ENCODE measurements around the gene PI4K2A.
"Not testable (repeated sequence)": the region's sequence is repeated elsewhere in the genome, so short reads cannot be mapped to it uniquely, and the experiment has no call there.

The PI4K2A gene

GRCh38 chr10:97632949-97633884 is 7.3 kb upstream of the PI4K2A start, which contains the start of gene MORN4:
Gene MORN4 (minus strand): TSS chr10:97633500. CDS start chr10:97619653, 13,847 bp downstream.
- DNase-seq: peak; percentile 68

DNA sequence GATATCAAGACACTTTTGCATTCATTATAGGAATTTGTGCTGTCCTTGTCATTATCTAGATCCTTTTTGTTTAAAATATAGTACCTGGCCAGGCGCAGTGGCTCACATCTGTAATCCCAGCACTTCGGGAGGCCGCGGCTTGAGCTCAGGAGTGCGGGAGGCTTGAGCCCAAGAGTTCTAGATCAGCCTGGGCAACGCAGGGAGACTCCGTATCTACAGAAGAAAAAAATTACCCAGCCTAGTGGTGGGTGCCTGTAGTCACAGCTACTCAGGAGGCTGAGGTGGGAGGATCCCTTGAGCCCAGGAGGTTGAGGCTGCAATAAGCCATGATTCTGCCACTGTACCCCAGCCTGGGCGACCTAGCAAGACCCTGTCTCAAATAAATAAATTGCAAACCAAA is 6.5 kb upstream of the PI4K2A start:
- DNase-seq: no peak

- no peak for DNase-seq
Observed at GRCh38 chr10:97635577-97635976, 4.9 kb upstream of the PI4K2A start.

DNA sequence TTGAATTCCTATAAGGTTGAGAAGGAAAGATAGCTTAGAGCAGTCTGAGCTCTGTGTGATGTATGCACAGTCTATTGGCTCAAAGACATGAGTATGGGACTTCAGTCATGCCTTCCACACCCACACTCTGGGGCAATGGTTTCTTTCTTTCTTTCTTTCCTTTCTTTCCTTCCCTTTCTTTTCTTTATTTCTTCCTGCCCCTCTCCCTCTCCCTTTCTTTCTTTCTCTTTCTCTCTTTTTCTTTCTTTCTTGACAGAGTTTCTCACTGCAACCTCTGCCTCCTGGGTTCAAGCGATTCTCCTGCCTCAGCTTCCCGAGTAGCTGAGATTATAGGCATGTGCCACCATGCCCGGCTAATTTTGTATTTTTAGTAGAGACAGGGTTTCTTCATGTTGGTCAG is 1.4 kb upstream of the PI4K2A start:
- not testable (repeated sequence) for DNase-seq

- no peak for DNase-seq
Observed at GRCh38 chr10:97640868-97641811, 669 bp downstream of the PI4K2A start.

DNA sequence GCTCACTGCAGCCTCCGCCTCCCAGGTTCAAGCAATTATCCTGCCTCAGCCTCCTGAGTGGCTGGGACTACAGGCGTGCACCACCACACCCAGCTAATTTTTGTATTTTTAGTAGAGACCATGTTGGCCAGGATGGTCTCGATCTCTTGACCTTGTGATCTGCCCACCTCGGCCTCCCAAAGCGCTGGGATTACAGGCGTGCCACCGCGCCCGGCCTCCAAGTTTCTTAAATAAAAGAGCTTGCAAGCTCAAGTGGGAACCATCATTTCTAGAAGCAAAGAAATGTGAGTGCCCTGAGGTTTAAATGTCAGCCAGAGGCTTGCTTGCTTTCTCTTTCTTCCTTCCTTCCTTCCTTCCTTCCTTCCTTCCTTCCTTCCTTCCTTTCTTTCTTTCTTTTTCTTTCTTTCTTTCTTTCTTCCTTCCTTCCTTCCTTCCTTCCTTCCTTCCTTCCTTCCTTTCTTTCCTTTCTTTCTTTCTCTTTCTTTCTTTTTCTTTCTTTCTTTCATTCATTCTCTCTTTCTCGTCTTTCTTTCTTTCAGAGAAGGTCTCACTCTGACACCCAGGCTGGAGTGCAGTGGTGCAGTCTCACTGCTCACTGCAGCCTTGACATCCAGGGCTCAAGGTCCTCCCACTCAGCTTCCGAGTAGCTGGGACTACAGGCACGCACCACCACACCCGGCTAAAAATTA is 2.1 kb downstream of the PI4K2A start:
- not testable (repeated sequence) for DNase-seq

GRCh38 chr10:97643441-97643985 is 3.0 kb downstream of the PI4K2A start:
- DNase-seq: no peak

DNA sequence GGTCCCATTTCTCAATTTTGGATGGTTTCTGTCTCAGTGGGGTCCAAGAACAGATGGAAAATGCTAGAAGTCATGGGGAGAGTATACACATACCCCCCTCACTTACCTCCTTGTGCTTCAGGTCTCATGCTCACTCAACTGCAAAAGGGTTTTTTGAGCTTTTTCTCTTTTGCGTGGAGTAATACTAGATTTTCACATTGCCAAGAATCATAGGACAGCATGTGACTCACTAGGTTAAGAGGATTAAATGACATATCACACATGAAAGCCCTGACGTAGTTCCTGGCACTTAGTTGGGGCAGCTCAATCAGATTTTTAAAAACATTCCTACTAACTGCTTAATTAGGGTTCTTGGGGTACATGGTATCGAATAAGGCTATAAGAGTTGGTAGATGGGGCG is 4.5 kb downstream of the PI4K2A start:
- no peak for DNase-seq

DNA sequence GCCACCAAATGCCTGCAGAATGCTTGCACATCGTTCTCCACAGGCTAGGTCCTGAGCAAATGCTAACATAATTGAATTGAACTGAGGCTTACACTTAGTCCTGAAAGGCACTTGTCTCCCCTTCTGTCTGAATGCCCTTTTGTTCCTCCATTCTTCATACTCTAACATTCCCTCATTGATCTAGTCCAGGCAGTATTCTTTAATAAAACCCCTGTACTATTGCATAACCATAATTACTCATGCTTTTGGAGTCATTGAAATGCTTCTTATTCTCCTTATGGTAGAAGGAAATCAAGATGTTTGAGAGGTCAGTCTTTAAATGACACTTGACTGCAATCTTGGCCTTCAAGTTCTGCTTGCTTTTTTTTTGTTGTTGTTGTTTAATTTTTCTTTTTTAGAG is 7.1 kb downstream of the PI4K2A start:
- no peak for DNase-seq

DNA sequence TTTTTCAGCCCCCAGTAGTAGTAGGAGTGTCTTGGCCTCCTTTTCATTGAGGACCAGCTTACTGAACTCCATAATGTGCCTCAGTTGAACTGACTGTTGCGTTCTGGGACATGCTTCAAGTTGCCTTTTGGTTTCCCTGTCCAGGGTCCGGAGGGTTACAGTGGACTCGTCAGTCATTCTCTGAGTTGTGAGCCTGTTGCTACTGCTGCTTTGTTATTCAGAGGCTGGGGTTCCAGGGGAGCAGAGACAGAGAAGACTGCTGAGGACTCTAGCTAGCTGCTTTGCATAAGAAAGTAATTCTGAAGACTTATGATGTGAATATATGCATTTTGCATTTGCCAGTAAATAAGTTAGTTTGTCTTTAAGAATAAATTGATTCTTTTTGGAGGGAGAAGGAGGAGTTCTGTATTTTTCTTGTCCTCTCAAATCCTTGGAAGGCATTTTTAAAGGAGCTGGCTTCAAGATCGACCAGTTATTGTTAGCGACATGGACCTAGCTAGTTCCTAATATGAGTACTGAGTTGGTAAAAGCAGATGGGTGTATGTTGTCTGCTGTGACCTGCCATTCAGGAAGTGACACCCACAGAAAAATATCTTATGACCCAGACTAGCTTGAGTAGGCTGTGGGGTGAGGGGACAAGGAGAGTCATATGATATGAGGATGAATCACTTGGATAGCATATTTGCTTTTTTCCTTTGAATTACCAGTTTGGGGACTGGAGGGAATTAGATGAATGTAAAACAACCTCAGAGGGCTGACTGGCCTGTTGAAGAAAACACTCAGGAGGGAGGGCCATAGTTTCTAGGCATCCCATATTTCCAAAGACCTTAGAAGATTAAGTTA is 8.3 kb downstream of the PI4K2A start:
- no peak for DNase-seq

DNA sequence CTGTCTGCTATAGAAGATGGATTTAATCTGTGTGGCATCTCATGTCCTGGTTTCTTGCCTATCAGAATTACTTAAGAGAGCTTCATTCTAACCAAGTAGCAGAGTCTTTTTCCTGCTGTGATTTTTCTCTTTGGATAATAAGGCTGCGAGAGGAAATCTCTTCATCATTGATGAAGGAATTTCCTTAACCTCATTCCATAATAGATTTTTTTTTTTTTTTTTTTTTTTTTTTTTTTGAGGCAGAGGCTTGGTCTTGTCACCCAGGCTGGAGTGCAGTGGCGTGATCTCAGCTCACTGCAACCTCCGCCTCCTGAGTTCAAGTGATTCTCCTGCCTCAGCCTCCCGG is 8.9 kb downstream of the PI4K2A start:
- DNase-seq: not testable (repeated sequence)

GRCh38 chr10:97650726-97651125 is 10.3 kb downstream of the PI4K2A start:
- no peak for DNase-seq

DNA sequence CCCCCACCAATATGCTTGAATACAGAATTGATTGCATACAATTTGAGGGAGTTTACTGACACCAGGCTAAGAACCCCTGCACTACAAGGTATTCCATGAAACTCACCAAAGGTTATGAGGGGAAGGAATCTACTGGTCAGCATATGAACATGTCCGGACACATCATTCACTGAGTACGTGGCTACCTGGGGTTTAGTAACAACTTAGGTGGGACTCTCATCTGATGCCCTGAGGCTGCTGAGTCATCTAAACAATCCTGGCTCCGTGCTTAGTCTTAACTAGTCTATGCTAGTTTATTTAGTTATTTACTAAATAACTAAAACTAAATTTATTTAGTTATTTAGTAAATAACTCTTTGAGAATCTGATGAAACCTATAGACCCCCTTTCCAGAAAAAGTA is 11.3 kb downstream of the PI4K2A start:
- DNase-seq: no peak

- DNase-seq: no peak
Observed at GRCh38 chr10:97656777-97657176, 16.3 kb downstream of the PI4K2A start.

GRCh38 chr10:97659589-97659988 is 19.1 kb downstream of the PI4K2A start:
- no peak for DNase-seq

GRCh38 chr10:97664282-97664850 is 23.9 kb downstream of the PI4K2A start:
- no peak for DNase-seq

GRCh38 chr10:97666992-97667391 is 26.5 kb downstream of the PI4K2A start:
- DNase-seq: no peak

DNA sequence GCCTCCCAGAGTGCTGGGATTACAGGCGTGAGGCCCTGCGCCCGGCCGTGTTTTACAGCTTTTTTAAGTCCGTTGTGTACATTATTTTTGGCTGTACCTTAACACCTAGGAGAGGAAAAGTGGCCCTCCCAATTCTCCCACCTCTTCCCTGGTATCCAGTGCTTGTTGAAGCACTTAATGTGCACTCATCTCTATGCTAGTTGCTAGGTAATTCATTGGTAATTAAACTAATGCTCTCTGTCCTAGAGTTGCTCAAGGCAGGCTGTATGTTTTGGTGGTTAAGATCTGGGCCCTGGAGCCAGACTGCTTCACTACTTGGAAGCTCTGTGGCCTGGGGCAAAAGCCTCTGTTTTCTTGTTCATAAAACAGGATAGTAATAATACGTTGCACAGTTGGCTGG is 27.0 kb downstream of the PI4K2A start:
- no peak for DNase-seq

DNA sequence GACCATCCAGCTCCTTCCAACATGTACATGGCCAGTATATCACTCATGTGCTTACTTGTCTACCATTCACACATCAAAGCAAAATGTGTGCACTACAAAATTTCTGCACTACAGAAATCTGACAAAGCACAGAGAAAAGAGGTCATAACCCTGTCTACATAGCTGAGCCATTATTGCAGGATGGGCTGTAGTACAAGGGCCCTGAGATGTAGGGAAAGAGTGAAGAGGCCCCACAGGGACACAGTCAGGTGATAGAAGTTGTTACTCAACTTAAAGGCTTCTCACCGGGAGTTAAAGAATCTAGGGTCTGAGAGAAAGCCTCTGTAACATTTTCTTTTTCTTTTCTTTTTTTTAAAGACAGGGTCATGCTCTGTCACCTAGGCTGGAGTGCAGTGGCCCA is 29.1 kb downstream of the PI4K2A start:
- DNase-seq: no peak

- no peak for DNase-seq
Observed at GRCh38 chr10:97673736-97674525, 33.5 kb downstream of the PI4K2A start.

DNA sequence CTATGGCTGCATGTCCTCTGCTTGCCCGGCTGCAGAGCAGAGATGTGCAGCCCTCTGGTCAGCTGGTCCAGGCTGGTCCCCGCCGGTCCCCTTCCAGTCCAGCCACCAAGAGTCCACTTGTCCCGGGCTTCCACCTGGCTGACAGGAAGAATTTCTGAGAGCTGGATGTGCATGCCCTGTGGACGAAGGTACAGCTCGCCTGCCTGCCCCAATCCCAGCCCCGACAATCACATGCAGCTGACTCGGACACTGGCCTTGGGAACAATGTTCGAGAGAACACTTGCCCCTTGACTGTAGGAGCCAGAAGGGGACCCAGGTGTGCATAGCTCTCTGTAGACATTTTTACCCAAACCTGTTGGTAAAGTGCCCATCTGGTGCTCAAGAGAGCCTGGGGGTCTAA is 34.8 kb downstream of the PI4K2A start:
- DNase-seq: no peak

Measured in cortex of kidney (tissue), 1 donor.